Activated T-cell treated with anti-CD3 and anti-CD28 coated beads, Interleukin-2, amount 50 U/mL, for 24 hours (primary cell): ENCODE results near the gene PARN.

Source experiments
- DNase-seq: peaks from one replicate; pipeline ENCODE4 v3.0.0-alpha.2; 2020
- H3K27ac Mint-ChIP-seq: 2 replicates; pipeline ENCODE4 v1.8.0; 2020; ENCODE audit warnings: mild to moderate bottlenecking, mixed read lengths
- H3K27me3 Mint-ChIP-seq: 2 replicates; pipeline ENCODE4 v1.8.0; 2020; ENCODE audit warnings: mixed read lengths
- H3K36me3 Mint-ChIP-seq: 2 replicates; pipeline ENCODE4 v1.8.0; 2020; ENCODE audit warnings: low read depth, mixed read lengths
- H3K4me1 Mint-ChIP-seq: 2 replicates; pipeline ENCODE4 v1.8.0; 2020; ENCODE audit warnings: low read depth, mixed read lengths
- H3K4me3 Mint-ChIP-seq: 2 replicates; pipeline ENCODE4 v1.8.0; 2020; ENCODE audit warnings: mild to moderate bottlenecking, moderate library complexity, mixed read lengths
- H3K9me3 Mint-ChIP-seq: 2 replicates; pipeline ENCODE4 v1.8.0; 2020; ENCODE audit warnings: mixed read lengths

The PARN gene

DNA sequence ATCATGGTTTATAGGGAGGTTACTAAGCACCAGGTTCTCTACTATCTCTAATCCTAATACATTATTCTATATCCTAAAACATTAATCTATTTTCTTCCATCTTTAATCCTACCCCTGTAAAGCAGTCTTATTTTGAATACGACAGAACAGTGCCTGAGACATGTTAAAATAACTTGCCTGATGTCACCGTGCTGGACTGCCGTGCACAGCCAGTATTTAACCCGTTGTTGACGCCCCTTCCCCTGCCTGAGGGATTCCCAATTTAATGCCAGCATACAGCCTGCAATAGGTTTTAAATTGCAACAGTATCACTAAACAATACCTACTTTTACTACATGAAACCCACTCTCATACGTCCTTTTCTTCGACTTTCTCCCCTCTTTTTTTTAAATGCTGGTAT, 133.3 kb downstream of the PARN start:
- Mint-ChIP-seq H3K27ac (no peak overlapping the region), H3K4me1 (peaks cover 35% of the 10 kb centered on the region)

DNA sequence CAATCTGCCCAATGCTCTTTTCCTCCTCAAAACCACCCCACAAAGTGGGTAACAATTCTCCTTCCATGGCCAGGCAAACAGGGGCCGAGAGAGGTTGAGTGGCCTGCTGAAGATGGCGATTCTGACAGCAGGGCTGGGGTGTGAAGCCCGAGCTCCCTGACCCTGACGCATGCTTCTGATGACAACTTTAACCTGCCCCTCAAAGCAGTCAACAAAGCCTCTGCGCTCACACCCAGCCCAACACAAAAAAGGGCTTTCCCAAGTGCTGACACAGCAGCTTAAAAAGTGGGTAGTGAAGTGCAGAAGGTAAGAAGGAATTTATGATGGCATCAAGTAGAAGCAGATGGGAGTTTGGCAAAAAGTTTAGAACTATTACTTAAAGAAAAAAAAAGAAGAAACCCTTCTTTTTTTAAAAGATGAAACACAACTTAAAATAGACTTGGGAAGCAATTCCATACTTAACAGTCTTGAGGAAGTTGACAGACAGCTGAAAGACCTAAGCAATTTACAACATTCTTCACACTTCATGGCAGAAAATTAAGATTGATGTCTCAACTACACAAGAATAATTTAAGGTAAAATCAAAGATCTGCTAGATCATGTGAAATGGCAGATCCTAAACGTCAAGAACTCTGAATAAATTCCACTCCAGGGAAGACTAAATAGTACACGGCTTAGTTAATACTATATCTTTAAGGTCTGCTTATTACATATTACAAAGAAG, 133.9 kb downstream of the PARN start:
- no peak for DNase-seq
- Mint-ChIP-seq H3K9me3 (no peaks in the 10 kb centered on the region), H3K4me1 (peaks cover 31% of the 10 kb centered on the region), H3K27me3 (no peaks in the 10 kb centered on the region), H3K4me3 (no peak overlapping the region), H3K36me3 (peaks cover 16% of the 10 kb centered on the region), H3K27ac (no peak overlapping the region)

More for the DNA sequence above, 133.3 kb downstream of the PARN start:
- Mint-ChIP-seq H3K36me3 (peaks cover 16% of the 10 kb centered on the region), H3K27me3 (no peaks in the 10 kb centered on the region), H3K4me3 (no peak overlapping the region), H3K9me3 (no peaks in the 10 kb centered on the region)
- DNase-seq: no peak

DNA sequence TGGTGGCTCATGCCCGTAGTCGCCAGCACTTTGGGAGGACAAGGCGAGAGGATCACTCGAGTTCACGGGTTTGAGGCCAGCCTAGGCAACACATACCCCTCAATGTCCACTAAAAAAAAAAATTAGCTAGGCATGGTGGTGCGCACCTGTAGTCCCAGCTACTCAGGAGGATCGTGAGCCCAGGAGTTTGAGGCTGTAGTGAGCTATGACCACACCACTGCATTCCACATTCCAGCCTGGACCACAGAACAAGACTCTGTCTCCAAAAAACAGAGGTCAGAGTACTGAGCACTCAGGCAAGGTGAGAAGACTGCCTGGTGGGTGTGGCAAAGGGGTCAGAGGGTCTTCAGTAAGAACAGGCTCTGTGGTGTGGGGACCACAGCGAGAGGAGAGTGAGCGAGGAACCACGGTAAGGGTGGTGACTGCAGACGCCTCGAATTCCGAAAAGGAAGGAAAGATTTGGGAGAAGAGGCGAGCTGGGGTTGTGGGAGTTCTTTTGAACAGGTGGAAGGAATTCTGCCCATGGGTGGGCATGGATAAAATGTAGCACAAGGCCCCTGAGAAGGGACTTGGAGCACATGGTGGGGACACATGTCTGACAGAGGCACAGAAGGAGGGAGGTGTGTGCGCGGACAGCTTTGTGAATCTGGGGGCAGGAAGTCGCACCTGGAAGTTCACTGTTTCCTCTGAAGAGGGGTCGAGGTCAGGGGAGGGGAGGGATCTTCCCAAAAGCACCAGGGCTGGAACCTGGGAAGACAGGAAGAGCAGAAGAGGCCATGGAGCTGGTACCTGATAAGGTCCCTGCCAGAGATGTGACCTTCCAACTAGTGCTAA, 134.6 kb downstream of the PARN start:
- H3K4me1 Mint-ChIP-seq: peaks cover 35% of the 10 kb centered on the region
- H3K27ac Mint-ChIP-seq: peak overlapping the region; percentile 41
- H3K36me3 Mint-ChIP-seq: peaks cover 16% of the 10 kb centered on the region
- H3K27me3 Mint-ChIP-seq: no peaks in the 10 kb centered on the region
- H3K9me3 Mint-ChIP-seq: no peaks in the 10 kb centered on the region
- DNase-seq: no peak
- no peak overlapping the region for H3K4me3 Mint-ChIP-seq

DNA sequence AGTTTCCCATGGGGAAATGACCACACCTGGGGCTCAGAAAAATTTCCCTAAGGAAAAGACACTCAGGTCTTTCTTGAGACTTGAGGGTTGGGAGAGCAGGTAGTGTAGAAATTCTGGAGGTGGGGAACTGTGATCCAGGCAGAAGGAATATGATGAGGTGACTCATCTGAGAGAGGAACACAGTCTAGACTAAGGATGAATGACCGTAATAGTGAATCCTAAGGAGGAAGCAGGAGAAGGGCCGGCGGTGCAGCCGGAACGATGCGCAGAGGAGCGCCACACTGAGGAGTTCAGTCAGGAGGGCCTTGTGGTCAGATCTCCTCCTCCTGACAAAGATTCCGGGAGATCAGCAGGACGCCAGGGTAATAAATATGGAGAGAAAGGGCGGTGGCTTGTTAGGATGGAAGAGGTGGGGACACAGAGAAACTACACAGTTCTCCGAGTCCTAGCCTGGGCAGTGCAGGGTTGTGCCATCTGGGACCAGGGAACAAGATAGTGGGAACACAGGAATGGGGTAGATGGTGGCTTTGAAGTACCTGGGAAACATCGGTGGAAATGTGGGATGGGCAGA, 135.6 kb downstream of the PARN start:
- Mint-ChIP-seq H3K27ac (no peak overlapping the region), H3K4me3 (no peak overlapping the region), H3K36me3 (peaks cover 18% of the 10 kb centered on the region), H3K9me3 (no peaks in the 10 kb centered on the region), H3K27me3 (no peaks in the 10 kb centered on the region), H3K4me1 (peaks cover 36% of the 10 kb centered on the region)
- DNase-seq: no peak

DNA sequence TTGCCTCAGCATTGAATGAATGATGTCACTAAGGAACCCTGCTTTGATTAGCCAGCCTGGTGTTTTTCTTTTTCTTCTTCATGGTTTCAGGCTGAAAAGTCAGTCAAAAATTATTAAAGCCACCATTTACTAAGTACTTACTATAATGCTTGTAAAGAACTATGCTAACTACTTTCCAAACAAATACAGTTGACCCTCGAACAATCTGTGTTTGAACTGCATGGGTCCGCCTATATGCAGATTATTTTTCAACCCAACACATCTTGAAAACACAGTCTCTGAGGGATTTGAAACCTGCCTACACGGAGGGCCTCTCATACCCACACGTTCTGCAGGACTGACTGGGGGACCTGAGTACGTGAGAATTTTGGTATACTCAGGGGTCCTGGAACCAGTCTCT, 136.3 kb downstream of the PARN start:
- DNase-seq: no peak
- H3K9me3 Mint-ChIP-seq: no peaks in the 10 kb centered on the region
- H3K4me1 Mint-ChIP-seq: peaks cover 40% of the 10 kb centered on the region
- H3K27me3 Mint-ChIP-seq: no peaks in the 10 kb centered on the region
- peaks cover 20% of the 10 kb centered on the region for H3K36me3 Mint-ChIP-seq
- H3K4me3 Mint-ChIP-seq: no peak overlapping the region
- no peak overlapping the region for H3K27ac Mint-ChIP-seq

DNA sequence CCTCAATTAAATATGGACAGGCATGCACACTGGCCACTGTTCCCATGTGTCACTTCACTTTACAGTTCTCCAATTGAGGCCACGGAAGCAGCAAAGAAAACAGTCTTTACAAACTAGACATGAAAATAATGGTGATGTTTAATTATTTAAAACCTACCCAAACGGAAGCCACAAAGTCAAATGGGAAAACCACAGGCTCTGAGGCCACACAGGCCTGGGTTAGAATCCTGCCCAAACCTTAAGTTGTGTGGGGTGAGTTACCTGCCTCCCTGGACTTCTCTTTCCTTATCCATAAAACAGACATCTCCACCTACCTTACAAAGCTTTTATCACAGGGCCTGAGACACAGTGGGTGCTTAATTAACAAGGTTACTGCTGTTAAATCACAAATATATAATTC, 137.4 kb downstream of the PARN start:
- peaks cover 21% of the 10 kb centered on the region for H3K36me3 Mint-ChIP-seq
- H3K4me3 Mint-ChIP-seq: no peak overlapping the region
- no peak for DNase-seq
- no peaks in the 10 kb centered on the region for H3K9me3 Mint-ChIP-seq
- H3K27me3 Mint-ChIP-seq: no peaks in the 10 kb centered on the region
- H3K27ac Mint-ChIP-seq: no peak overlapping the region
- peaks cover 48% of the 10 kb centered on the region for H3K4me1 Mint-ChIP-seq

DNA sequence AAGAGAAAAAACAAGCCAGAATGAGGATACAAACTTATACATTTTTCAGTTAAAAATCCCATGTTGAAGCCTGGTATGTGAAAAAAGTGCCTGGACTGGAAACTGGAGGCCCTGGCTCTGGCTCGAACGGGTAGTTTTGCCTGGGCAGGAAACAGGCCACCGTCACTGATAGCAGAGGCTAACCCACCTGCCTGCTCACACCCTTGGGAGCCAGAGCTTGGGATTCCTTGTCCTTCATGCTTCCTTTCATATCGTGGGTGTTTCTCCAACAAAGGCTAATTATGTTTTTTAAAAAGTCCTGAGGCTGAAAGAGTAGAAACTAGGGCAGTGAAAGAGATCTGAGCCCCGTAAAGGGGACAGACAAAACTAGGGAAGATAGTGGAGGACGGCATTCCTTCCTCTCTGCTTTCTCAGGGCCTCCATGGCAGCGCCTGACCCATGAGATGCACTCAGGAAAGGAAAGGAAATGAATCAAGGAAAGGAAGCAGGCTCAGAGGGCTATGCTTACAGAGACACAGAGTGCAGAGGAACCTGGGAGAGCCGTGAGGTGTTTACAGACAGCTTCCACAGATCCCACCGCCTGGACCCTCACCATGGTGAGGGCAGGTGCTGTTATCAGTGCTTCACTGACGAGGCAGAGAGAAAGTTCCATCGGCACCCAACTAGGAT, 138.1 kb downstream of the PARN start:
- no peak overlapping the region for H3K4me3 Mint-ChIP-seq
- H3K36me3 Mint-ChIP-seq: peaks cover 22% of the 10 kb centered on the region
- no peak for DNase-seq
- no peaks in the 10 kb centered on the region for H3K27me3 Mint-ChIP-seq
- H3K9me3 Mint-ChIP-seq: no peaks in the 10 kb centered on the region
- H3K27ac Mint-ChIP-seq: no peak overlapping the region
- H3K4me1 Mint-ChIP-seq: peaks cover 49% of the 10 kb centered on the region

DNA sequence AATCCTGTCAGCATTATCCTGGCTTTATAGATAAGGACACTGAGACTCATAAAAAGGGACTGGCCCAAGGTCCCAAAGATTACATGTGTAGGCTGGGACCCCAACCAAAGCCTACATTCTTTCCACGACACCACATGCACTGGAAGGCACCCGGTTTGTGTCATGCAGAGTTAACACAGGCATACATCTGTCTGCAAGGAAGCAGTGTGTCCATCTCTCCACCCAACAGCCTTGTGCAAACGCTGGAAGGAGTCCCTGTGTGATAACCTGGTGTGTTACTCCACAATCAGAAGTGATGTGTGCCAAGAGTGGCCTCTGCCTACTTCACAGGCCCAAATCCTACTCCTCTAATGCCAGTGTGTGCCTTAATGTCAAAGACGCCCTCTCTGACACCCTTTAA, 139.8 kb downstream of the PARN start:
- H3K27ac Mint-ChIP-seq: no peak overlapping the region
- no peaks in the 10 kb centered on the region for H3K9me3 Mint-ChIP-seq
- H3K4me1 Mint-ChIP-seq: peaks cover 47% of the 10 kb centered on the region
- no peak for DNase-seq
- no peak overlapping the region for H3K4me3 Mint-ChIP-seq
- H3K36me3 Mint-ChIP-seq: peaks cover 22% of the 10 kb centered on the region
- no peaks in the 10 kb centered on the region for H3K27me3 Mint-ChIP-seq

DNA sequence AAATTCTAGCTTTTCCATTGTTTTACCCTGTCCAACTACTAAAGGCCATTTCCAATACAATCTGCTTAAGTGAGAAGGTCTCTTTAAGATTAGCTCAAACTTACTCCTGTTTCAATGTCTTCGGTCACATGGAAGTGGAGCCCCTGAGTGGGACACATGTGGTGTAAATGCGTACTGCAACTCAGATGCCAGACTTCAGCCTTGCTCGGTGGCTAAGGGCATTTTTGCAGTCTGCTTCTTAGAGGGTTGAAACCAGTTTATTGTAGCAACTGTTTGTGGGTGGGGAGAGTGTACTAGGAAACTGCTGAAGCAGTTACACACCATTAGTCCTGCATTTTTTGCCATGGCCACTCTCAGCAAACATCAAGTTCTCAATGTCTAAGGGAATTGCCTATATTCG, 140.6 kb downstream of the PARN start:
- DNase-seq: no peak
- no peak overlapping the region for H3K27ac Mint-ChIP-seq
- peaks cover 42% of the 10 kb centered on the region for H3K4me1 Mint-ChIP-seq
- H3K9me3 Mint-ChIP-seq: no peaks in the 10 kb centered on the region
- peaks cover 21% of the 10 kb centered on the region for H3K36me3 Mint-ChIP-seq
- H3K27me3 Mint-ChIP-seq: no peaks in the 10 kb centered on the region
- H3K4me3 Mint-ChIP-seq: no peak overlapping the region

DNA sequence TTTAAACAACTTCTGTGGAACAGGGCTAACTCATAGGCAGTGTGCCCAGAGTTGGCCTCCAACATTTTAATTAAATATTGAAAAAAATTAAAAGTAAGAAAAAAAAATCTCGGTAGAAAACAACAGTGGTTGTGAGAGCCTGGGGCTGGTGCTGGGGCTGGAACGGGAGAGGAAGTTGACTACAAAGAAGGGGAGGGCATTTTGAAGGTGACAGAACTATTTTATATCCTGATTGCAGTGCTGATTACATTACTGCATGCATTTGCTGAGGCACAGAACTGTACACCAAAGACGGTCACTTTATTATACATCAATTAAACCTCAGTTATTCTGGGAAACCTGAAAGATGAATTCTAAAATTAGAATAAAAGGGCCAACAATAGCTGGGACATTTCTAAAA, 142.5 kb downstream of the PARN start:
- peaks cover 29% of the 10 kb centered on the region for H3K4me1 Mint-ChIP-seq
- DNase-seq: no peak
- H3K9me3 Mint-ChIP-seq: no peaks in the 10 kb centered on the region
- no peaks in the 10 kb centered on the region for H3K27me3 Mint-ChIP-seq
- H3K4me3 Mint-ChIP-seq: no peak overlapping the region
- H3K27ac Mint-ChIP-seq: peak overlapping the region; percentile 24
- peaks cover 33% of the 10 kb centered on the region for H3K36me3 Mint-ChIP-seq

DNA sequence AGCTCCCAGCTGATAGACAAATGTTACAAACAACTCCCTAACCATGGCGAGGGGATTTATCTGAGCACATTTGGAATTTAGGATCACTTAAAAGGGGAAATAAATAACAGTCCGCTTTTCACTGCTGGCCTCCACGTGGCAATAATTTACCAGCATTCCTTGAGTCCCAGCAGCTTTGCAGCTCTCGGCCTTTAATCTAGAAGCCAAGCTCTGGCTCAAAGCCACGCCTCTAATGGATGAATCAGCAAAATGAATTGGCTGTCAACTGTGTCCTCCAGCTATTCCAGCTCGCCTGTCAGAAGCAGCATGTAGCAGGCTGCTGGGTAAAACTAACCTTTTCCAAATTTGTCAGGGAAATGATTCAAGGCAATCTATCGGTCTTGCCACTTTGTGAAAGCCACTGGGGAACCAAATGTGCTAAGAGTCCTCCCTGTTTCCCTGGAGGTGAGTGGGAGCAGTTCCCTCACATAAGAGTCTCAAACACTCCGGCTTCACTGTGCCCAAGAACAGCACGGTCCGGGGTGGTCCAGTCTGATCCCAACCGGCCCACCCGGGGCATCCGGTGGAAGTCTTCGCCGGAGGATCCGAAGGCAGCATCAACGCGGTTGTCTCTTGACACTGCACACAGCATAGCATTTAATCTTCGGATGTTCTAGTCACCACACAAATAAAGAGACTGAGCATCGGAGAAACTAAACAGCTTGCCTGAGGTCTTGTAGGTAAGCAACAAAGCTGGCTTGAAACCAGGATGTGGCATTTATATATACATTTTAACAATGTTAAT, 143.3 kb downstream of the PARN start:
- DNase-seq: no peak
- Mint-ChIP-seq H3K4me1 (peaks cover 23% of the 10 kb centered on the region), H3K4me3 (no peak overlapping the region), H3K27me3 (no peaks in the 10 kb centered on the region), H3K9me3 (no peaks in the 10 kb centered on the region), H3K27ac (no peak overlapping the region), H3K36me3 (peaks cover 41% of the 10 kb centered on the region)

DNA sequence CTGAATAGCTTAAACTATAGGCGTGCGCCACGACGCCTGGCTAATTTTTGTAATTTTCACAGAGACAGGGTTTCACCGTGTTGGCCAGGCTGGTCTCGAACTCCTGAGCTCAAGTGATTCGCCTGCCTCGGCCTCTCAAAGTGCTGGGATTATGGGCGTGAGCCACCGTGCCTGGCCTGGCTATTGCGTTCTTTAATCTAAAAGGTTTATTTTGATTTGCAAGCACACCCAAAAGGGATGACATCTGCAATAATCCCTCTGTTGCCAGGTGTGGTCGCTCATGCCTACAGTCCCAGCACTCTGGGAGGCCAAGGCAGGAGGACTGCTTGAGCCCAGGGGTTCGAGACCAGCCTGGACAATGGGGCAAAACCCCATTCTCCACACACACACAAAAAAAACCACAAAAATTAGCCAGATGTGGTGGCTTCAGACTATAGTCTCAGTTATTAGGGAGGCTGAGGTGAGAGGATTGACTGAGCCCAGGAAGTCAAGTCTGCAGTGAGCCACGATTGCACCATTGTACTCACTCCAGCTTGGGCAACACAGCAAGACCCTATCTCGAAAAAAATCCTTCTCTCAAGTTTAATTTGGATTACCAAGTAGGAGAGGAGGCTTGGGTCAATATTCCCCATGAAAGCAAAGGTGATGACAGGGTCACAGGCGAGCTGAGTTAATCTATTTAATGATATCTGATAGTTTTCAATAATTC, 144.1 kb downstream of the PARN start:
- no peak for DNase-seq
- Mint-ChIP-seq H3K4me3 (no peak overlapping the region), H3K9me3 (no peaks in the 10 kb centered on the region), H3K36me3 (peaks cover 49% of the 10 kb centered on the region), H3K27ac (no peak overlapping the region), H3K4me1 (peaks cover 20% of the 10 kb centered on the region), H3K27me3 (no peaks in the 10 kb centered on the region)

DNA sequence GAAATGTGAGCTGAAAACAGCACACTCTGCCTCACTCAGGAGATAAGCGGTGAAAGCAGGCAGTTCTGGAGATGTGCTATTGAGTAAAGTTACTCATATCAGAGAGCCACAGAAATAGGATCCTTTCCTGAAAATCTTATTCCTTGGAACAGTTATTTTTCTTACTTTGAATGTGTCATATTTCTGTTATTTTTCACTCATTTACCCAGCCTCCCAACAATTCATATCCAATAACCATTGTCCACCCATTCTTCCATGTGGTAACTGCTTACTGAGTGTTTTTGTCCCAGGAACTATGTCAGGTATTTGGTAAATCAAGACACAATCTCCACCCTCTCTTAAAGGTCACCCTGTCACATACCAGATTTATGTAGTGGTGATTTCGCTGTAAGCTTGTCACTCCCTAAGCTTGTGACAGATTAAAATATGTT, 144.9 kb downstream of the PARN start:
- peaks cover 2% of the 10 kb centered on the region for H3K9me3 Mint-ChIP-seq
- DNase-seq: no peak
- no peak overlapping the region for H3K27ac Mint-ChIP-seq
- peaks cover 19% of the 10 kb centered on the region for H3K4me1 Mint-ChIP-seq
- H3K36me3 Mint-ChIP-seq: peaks cover 56% of the 10 kb centered on the region
- H3K4me3 Mint-ChIP-seq: no peak overlapping the region
- H3K27me3 Mint-ChIP-seq: no peaks in the 10 kb centered on the region
